ENCODE data around the gene PLK4. TPM values are rescaled to one million over a fixed set of nuclear protein-coding genes. Genes with fewer than 3 reads are reported as not detected.
"Not testable (repeated sequence)": the region's sequence is repeated elsewhere in the genome, so short reads cannot be mapped to it uniquely, and the experiment has no call there.

PLK4 gene
- total RNA-seq, 1 donor from 2014 or later = 28.3 TPM

DNA sequence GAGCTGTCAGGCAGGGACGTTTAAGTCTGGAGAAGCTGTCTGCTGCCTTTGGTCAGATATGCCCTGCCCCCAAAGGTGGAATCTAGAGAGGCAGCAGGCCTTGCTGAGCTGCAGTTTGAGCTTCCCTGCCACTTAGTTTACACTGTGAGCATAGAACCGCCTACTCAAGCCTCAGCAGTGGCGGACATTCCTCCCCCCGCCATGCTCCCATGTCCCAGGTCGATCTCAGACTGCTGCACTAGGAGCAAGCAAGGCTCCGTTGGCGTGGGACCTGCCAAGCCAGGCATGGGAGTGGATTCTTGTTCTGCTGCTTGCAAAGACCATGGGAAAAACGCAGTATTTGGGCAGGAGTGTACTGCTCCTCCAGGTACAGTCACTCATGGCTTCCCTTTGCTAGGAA lies 24.3 kb downstream of the PLK4 start:
- H3K27me3 Mint-ChIP-seq = no peaks in the 10 kb centered on the region

DNA sequence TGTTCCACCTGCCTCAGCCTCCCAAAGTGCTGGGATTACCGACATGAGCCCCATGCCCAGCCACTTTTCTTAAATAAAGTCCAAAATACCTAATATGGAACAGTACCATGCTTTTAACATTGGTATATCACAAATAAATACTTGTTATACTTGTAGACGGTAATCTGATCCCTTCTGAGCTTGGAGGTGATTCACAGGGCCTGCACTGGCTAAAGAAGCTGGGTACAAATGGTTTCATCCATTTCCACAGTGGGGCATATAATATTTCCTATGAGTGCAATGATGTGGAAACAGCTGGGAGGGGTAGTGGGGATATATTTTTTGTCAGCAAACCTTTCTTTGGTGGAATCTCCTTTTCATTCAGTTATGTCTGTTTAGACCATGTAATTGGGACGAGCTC lies 35.8 kb downstream of the PLK4 start:
- no peak for DNase-seq (ENCODE audit: extremely low spot score, unreplicated experiment)
- H3K36me3 Mint-ChIP-seq = peaks cover 5% of the 10 kb centered on the region
- H3K4me1 Mint-ChIP-seq (ENCODE audit: unreplicated experiment) = no peaks in the 10 kb centered on the region
- no peak overlapping the region for H3K27ac Mint-ChIP-seq
- no peak overlapping the region for H3K4me3 Mint-ChIP-seq
- TF ChIP-seq, protein P1, sequence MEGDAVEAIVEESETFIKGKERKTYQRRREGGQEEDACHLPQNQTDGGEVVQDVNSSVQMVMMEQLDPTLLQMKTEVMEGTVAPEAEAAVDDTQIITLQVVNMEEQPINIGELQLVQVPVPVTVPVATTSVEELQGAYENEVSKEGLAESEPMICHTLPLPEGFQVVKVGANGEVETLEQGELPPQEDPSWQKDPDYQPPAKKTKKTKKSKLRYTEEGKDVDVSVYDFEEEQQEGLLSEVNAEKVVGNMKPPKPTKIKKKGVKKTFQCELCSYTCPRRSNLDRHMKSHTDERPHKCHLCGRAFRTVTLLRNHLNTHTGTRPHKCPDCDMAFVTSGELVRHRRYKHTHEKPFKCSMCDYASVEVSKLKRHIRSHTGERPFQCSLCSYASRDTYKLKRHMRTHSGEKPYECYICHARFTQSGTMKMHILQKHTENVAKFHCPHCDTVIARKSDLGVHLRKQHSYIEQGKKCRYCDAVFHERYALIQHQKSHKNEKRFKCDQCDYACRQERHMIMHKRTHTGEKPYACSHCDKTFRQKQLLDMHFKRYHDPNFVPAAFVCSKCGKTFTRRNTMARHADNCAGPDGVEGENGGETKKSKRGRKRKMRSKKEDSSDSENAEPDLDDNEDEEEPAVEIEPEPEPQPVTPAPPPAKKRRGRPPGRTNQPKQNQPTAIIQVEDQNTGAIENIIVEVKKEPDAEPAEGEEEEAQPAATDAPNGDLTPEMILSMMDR (conservative IDR thresholded peaks at IDR 0.05) = no peak
- H3K27me3 Mint-ChIP-seq = no peaks in the 10 kb centered on the region
- H3K9me3 Mint-ChIP-seq = no peaks in the 10 kb centered on the region

More for the DNA sequence above, 24.3 kb downstream of the PLK4 start:
- no peak for DNase-seq (ENCODE audit: extremely low spot score, unreplicated experiment)
- Mint-ChIP-seq H3K36me3 (peaks cover 13% of the 10 kb centered on the region), H3K27ac (no peak overlapping the region), H3K4me3 (no peak overlapping the region), H3K4me1 (ENCODE audit: unreplicated experiment) (no peaks in the 10 kb centered on the region), H3K9me3 (no peaks in the 10 kb centered on the region)
- TF ChIP-seq, protein P1 (conservative IDR thresholded peaks at IDR 0.05) = no peak

DNA sequence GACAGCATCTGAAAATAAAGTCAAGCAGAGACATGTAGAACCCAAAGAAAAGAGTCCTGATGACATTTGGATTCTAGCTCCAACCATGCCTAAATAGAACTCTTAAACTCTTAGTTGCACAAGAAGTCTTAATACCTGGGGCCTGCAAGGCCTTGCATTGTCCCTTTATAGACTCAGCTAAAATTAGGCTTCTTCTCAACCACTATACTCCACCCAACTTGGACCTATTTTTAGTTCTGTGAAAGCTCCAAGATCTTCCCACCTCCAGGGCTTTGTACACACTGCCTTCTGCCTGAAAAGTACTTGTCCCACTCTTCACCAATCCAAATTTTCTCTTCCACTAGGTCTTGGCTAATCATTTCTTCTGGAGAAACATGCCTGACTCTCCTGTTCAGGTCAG lies 36.5 kb downstream of the PLK4 start:
- DNase-seq (ENCODE audit: extremely low spot score, unreplicated experiment) = no peak
- no peaks in the 10 kb centered on the region for H3K9me3 Mint-ChIP-seq
- H3K4me3 Mint-ChIP-seq = no peak overlapping the region
- no peaks in the 10 kb centered on the region for H3K27me3 Mint-ChIP-seq
- no peaks in the 10 kb centered on the region for H3K4me1 Mint-ChIP-seq (ENCODE audit: unreplicated experiment)
- TF ChIP-seq, protein P1 (conservative IDR thresholded peaks at IDR 0.05) = no peak
- H3K27ac Mint-ChIP-seq = no peak overlapping the region
- peaks cover 5% of the 10 kb centered on the region for H3K36me3 Mint-ChIP-seq

DNA sequence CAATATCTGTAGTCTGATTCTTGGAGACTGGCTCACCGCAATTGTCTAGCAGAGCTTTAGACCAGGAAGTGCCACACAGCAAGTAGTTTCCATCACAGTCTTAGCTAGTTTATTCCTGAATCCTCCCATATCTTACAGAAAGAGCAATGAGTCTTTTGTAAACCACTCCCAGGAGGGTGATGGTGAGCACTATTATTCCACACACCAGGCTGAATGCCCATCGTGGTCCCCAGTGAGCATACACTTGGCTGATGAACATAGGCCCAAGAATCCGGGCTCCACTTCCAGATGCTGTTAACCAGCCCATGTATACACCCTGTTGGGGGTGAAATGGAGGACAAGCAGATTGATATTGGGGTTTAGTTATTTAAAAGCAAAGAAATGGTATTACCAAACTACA lies 39.8 kb downstream of the PLK4 start:
- Mint-ChIP-seq H3K4me3 (no peak overlapping the region), H3K36me3 (peaks cover 19% of the 10 kb centered on the region), H3K27me3 (no peaks in the 10 kb centered on the region), H3K9me3 (no peaks in the 10 kb centered on the region), H3K4me1 (ENCODE audit: unreplicated experiment) (no peaks in the 10 kb centered on the region), H3K27ac (no peak overlapping the region)
- TF ChIP-seq, protein P1 (conservative IDR thresholded peaks at IDR 0.05) = no peak
- DNase-seq (ENCODE audit: extremely low spot score, unreplicated experiment) = no peak

DNA sequence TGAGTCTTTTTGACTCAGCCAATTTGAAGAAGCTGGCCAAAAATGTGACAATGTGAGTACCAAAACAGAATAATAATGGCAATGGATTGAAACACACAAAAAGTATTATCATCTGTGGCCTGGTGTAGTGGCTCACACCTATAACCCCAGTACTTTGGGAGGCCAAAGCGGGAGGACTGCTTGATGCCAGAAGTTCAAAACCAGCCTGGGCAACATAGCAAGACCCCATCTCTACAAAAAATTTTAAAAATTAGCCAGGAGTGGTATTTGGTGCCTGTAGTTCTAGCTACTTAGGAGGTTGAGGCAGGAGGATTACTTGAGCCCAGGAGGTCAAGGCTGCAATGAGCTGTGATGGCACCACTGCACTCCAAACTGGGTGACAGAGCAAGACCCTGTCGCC lies 41.5 kb downstream of the PLK4 start:
- no peak overlapping the region for H3K4me3 Mint-ChIP-seq
- no peak for DNase-seq (ENCODE audit: extremely low spot score, unreplicated experiment)

DNA sequence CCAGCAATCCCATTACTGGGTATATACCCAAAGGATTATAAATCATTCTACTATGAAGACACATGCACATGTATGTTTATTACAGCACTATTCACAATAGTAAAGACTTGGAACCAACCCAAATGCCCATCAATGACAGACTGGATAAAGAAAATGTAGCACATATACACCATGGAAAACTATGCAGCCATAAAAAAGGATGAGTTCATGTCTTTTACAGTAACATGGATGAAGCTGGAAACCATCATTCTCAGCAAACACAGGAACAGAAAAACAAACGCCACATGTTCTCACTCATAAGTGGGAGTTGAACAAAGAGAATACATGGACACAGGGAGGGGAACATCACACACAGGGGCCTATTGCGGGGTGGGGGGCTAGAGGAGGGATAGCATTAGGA lies 45.0 kb downstream of the PLK4 start:
- not testable (repeated sequence) for H3K4me3 Mint-ChIP-seq; H3K4me1 Mint-ChIP-seq (ENCODE audit: unreplicated experiment); H3K9me3 Mint-ChIP-seq; H3K27me3 Mint-ChIP-seq; DNase-seq (ENCODE audit: extremely low spot score, unreplicated experiment); H3K27ac Mint-ChIP-seq
- peaks cover 22% of the 10 kb centered on the region for H3K36me3 Mint-ChIP-seq

More for the DNA sequence above, 41.5 kb downstream of the PLK4 start:
- Mint-ChIP-seq H3K27ac (no peak overlapping the region), H3K4me1 (ENCODE audit: unreplicated experiment) (no peaks in the 10 kb centered on the region), H3K36me3 (peaks cover 23% of the 10 kb centered on the region), H3K9me3 (no peaks in the 10 kb centered on the region), H3K27me3 (no peaks in the 10 kb centered on the region)
- TF ChIP-seq, protein P1 (conservative IDR thresholded peaks at IDR 0.05) = no peak

Data from type B pancreatic cell (in vitro differentiated cells).